BJ (cell line): Measurements from ENCODE around the gene AIFM2. TPM values are rescaled to one million over a fixed set of nuclear protein-coding genes. Genes with fewer than 3 reads are reported as not detected.

Experiments
- CTCF ChIA-PET: fragments of 350-600 bp; formaldehyde crosslinking; extraction: SDS; loops from one replicate; lab custom pipeline; 2021; ENCODE audit warnings: antibody characterized with exemption, inconsistent platforms; lab: Yijun Ruan, JAX
- POLR2A ChIA-PET: fragments of 300-600 bp; sonication (Branson Sonifier 250); formaldehyde crosslinking; extraction: SDS; loops from one replicate; lab custom pipeline; 2021; ENCODE audit warnings: antibody characterized with exemption; lab: Charles Lee
- DNase-seq: peaks from one replicate; pipeline ENCODE4 v3.0.0-alpha.2; 2011; ENCODE audit warnings: low read depth
- H3K27me3 ChIP-seq: 2 replicates; pipeline ENCODE4 v1.6.0; 2011; ENCODE audit warnings: low read length; ENCODE audit not compliant: control insufficient read depth, insufficient read depth
- H3K36me3 ChIP-seq: 2 replicates; pipeline ENCODE4 v1.5.1; 2011; ENCODE audit warnings: low read length; ENCODE audit not compliant: control insufficient read depth, insufficient read depth
- H3K4me3 ChIP-seq: 2 replicates; pipeline ENCODE4 v1.5.1; 2011; ENCODE audit warnings: low read depth, mild to moderate bottlenecking, control low read depth, low read length
- polyA plus RNA-seq: library from polyadenylated mRNA; depleted of rRNA; stranded (reverse); fragments of >200 nt; gene quantifications from 2 replicates; pipeline ENCODE4 v1.2.3, GENCODE V29; 2011; rRNA removed
- TF ChIP-seq, protein P1 (sequence below): IDR thresholded peaks from 2 replicates; pipeline ENCODE4 v1.5.1; 2011; ENCODE audit warnings: low read depth, mild to moderate bottlenecking, control low read depth, inconsistent platforms, low read length, moderate library complexity; ENCODE audit not compliant: insufficient read depth

Gene AIFM2
- polyA plus RNA-seq, 1 experiment = 18.4 TPM

DNA sequence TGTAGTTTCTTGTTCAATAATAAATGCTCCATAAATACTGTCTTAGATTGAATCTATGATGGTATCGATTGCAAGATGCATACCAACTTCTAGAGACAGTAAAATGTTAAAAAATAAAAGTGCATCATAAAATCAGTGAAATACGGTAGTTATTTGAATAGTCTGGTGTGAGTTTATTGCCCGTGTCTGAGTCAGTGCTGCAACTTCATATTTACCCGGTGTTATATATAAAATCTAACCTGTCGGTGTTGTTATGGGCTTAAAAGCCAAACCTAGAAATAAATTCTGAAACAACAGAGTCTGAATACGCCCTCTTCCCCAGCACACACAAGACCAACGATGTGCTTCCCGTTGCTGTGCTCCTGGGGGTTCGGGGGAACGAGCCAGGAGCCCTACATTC, 63.7 kb downstream of the AIFM2 start:
- Histone ChIP-seq H3K36me3 (no peaks in the 10 kb centered on the region), H3K27me3 (no peaks in the 10 kb centered on the region), H3K4me3 (no peak overlapping the region)
- TF ChIP-seq, protein P1, sequence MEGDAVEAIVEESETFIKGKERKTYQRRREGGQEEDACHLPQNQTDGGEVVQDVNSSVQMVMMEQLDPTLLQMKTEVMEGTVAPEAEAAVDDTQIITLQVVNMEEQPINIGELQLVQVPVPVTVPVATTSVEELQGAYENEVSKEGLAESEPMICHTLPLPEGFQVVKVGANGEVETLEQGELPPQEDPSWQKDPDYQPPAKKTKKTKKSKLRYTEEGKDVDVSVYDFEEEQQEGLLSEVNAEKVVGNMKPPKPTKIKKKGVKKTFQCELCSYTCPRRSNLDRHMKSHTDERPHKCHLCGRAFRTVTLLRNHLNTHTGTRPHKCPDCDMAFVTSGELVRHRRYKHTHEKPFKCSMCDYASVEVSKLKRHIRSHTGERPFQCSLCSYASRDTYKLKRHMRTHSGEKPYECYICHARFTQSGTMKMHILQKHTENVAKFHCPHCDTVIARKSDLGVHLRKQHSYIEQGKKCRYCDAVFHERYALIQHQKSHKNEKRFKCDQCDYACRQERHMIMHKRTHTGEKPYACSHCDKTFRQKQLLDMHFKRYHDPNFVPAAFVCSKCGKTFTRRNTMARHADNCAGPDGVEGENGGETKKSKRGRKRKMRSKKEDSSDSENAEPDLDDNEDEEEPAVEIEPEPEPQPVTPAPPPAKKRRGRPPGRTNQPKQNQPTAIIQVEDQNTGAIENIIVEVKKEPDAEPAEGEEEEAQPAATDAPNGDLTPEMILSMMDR = no peak
- ChIA-PET CTCF (no interaction called here), POLR2A (no interaction called here)
- DNase-seq = no peak

DNA sequence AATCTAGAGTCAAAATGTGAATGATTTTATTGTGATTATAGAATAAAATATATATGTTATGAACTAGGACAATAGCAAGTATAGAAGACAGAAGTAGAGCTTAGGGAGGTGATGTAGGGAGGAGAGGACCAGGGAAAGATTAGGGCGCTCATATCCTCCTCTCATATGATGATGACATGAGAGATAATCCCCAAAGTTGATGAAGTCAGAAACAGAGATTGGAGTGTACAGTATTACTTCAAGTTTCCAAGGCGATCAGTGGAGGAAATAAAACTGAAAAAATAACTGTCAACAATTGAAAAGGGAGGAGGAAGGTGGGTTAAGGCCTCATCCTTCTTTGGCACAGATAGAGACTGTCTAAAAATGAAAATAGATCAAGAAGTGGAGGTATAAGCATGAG, 65.0 kb downstream of the AIFM2 start:
- TF ChIP-seq, protein P1 = no peak
- no peaks in the 10 kb centered on the region for H3K36me3 ChIP-seq
- H3K4me3 ChIP-seq = no peak overlapping the region
- no peaks in the 10 kb centered on the region for H3K27me3 ChIP-seq
- ChIA-PET CTCF (interaction anchor here (2.0 kb wide), 1 partner anchor 48 kb away, joined by 7 read pairs; no protein-coding TSS in a partner anchor), POLR2A (no interaction called here)
- DNase-seq = no peak

DNA sequence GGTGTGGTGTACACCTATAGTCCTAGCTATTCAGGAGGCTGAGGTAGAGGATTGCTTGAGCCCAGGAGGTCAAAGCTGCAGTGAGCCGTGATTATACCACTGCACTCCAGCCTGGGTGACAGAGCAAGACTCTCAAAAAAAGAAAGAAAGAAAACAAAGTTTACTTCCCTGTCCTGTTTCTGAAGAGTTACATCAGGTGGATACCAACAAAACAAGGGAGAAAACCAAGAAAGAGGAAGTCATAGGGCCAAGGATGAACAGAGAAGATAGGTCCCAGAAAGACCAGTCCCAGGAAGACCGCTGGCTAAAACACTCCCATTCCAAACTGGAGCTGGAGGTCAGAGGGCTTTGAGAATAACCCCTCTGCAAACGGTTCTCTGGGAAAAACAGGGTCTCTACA, 66.4 kb downstream of the AIFM2 start:
- TF ChIP-seq, protein P1 = no peak
- Histone ChIP-seq H3K4me3 (no peak overlapping the region), H3K27me3 (no peaks in the 10 kb centered on the region), H3K36me3 (no peaks in the 10 kb centered on the region)
- DNase-seq = no peak
- POLR2A ChIA-PET = no interaction called here
- CTCF ChIA-PET = interaction anchor here (2.0 kb wide), 1 partner anchor 49 kb away, joined by 7 read pairs; no protein-coding TSS in a partner anchor

DNA sequence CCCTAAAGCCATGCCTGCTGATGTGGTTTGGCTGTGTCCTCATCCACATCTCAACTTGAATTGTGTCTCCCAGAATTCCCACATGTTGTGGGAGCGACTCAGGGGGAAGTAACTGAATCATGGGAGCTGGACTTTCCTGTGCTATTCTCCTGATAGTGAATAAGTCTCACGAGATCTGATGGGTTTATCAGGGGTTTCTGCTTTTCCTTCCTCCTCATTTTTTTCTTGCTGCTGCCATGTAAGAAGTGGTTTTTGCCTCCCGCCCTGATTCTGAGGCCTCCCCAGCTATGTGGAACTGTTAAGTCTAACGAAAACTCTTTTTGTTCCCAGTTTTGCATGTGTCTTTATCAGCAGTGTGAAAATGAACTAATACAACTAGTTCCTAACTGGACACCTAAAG, 68.1 kb downstream of the AIFM2 start:
- CTCF ChIA-PET = interaction anchor here (1.5 kb wide), 1 partner anchor 51 kb away, joined by 4 read pairs; no protein-coding TSS in a partner anchor

DNA sequence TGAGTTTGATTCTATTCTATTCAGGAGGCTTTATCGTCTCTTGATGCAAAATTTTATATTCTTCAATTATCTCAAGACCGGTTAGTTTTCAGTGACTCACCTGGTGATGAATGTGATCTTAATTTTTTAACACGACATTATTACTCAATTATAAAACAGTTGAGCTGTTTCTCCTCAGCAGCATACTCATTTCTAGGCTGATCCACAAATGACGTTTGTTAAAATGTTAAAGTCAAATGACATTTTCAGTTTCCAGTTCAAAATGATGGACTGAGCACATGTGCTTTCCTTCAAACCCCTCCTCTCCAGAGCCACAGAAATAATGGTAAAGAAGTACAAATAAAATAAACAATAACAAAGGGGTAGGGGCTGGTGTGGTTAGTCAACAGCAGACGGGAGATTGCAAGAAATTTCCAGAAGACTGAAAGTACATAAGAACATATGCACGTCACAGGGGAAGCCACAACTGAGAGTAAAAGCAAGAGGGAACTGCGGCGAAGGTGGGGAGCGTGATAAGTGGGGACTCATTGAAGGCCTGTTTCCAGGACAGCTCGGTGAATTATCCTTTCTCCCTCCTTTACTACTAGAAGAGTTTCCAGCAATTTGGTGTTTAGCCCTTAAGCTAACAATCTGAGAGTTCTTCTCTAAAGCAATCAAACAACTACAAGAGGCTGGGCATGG, 69.1 kb downstream of the AIFM2 start:
- ChIA-PET POLR2A (no interaction called here), CTCF (interaction anchor here (1.5 kb wide), 1 partner anchor 52 kb away, joined by 4 read pairs; no protein-coding TSS in a partner anchor)
- TF ChIP-seq, protein P1 = no peak
- no peaks in the 10 kb centered on the region for H3K36me3 ChIP-seq
- no peaks in the 10 kb centered on the region; the same call in 1 of the 2 replicates for H3K27me3 ChIP-seq
- no peak for DNase-seq
- H3K4me3 ChIP-seq = no peak overlapping the region

More for the DNA sequence above, 68.1 kb downstream of the AIFM2 start:
- H3K36me3 ChIP-seq = no peaks in the 10 kb centered on the region
- POLR2A ChIA-PET = no interaction called here
- DNase-seq = no peak
- TF ChIP-seq, protein P1 = no peak
- no peak overlapping the region for H3K4me3 ChIP-seq
- H3K27me3 ChIP-seq = no peaks in the 10 kb centered on the region; the same call in 1 of the 2 replicates

Other genes with a start within 250 kb of the AIFM2 start
- gene MACROH2A2, start 80.0 kb downstream of the AIFM2 start, polyA plus RNA-seq = 2.7 TPM in 2 replicates
- 2.7 and 5.3 TPM in 2 replicates for gene TYSND1, start 13.9 kb upstream of the AIFM2 start, polyA plus RNA-seq
- 55.0 and 128 TPM in 2 replicates for gene SAR1A, start 37.7 kb upstream of the AIFM2 start, polyA plus RNA-seq
- 49.8 and 110 TPM in 2 replicates for gene PPA1, start 100.6 kb upstream of the AIFM2 start, polyA plus RNA-seq
- gene NPFFR1, start 151.2 kb upstream of the AIFM2 start, polyA plus RNA-seq = not detected in 2 replicates
- gene LRRC20, start 249.8 kb upstream of the AIFM2 start, polyA plus RNA-seq = 2.9 and 6.7 TPM in 2 replicates